Activated T-cell treated with anti-CD3 and anti-CD28 coated beads, Interleukin-2, amount 50 U/mL, for 4 hours (primary cell): ENCODE results near the gene RHBG. TPM values are rescaled to one million over a fixed set of nuclear protein-coding genes. Genes with fewer than 3 reads are reported as not detected.

Source experiments
- ATAC-seq, 2 donors: fragments of 200-7000 bp; cut with Tn5 transposase; one replicate each; pipeline ENCODE4 v1.10.0; 2021
- DNase-seq: peaks from one replicate; pipeline ENCODE4 v3.0.0-alpha.2; 2020
- H3K27me3 Mint-ChIP-seq: one replicate; pipeline ENCODE4 v1.8.0; 2021; ENCODE audit warnings: low read depth, mixed read lengths
- H3K36me3 Mint-ChIP-seq: one replicate; pipeline ENCODE4 v1.8.0; 2022; ENCODE audit warnings: mixed read lengths; ENCODE audit not compliant: insufficient read depth
- H3K4me1 Mint-ChIP-seq: one replicate; pipeline ENCODE4 v1.8.0; 2021; ENCODE audit warnings: low read depth, mixed read lengths
- H3K4me3 Mint-ChIP-seq: one replicate; pipeline ENCODE4 v1.8.0; 2021; ENCODE audit warnings: mild to moderate bottlenecking, moderate library complexity, mixed read lengths
- H3K9me3 Mint-ChIP-seq: one replicate; pipeline ENCODE4 v1.8.0; 2021; ENCODE audit warnings: mixed read lengths
- total RNA-seq, 3 donors: library from RNA; stranded (reverse); gene quantifications; one replicate each; pipeline ENCODE4 v1.2.1, GENCODE V29; 2021

RHBG gene
- total RNA-seq, 3 donors from 2014 or later = not detected

DNA sequence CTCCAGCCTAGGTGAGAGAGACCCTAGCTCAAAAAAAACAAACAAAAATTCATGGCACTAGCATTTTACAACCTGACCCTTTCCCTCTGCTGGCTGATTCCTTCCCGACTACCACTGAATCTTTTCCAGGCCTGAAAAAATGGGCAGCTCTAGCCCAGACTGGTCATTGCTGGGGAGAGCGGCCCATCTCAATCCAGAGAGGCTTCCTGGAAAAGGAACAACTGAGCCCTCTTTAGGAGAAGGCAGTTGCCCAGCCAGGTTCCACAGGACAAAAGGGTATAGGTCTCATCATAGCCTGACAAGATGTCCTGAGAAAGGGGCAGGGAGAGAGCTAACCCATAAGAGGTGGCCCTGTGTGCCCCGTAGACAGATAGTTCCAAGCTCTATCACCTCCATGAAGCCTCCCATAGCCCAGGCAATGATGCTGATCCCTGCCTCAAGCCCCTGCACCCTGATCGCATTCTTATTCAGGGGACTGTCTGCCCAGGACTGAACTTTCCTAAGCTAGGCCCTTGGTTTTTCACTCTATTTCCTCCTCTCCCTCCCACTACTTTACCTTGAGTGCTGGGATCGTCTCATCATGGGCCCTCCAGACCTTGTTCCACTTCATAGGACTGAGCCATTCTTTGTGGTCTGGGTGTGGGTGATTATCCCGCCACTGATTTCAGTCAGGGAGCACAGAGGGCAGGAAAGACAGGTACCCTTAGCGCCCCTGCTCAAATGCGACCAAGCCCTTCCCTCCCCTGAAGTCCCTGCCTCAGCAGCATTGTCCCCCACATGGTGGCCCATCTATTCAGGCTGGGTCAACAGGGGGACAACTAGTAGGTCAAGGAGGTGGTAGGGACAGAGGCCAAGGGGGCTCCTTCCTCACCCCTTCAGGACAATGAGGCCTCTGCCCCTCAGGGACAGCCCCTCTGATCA is 18.2 kb downstream of the RHBG start:
- Mint-ChIP-seq H3K4me3 (no peak overlapping the region), H3K4me1 (peaks cover 6% of the 10 kb centered on the region), H3K27me3 (peaks cover 42% of the 10 kb centered on the region), H3K36me3 (no peaks in the 10 kb centered on the region), H3K9me3 (no peaks in the 10 kb centered on the region)
- no peak for ATAC-seq
- no peak for DNase-seq

DNA sequence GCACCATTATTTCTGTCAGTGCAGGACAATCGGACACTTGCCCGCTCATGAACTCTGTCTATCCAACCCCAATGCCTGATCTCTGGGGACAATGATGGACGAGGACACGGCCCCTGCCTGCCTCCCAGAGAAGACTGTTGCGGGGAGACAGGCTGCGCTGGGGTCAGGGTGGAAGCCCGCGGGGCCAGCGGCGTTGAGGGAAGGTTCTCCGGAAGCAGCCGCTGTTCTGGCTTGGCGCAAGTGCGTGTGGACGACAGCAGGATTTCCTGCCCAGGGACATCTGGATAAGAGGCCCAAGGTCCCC is 18.8 kb downstream of the RHBG start:
- no peaks in the 10 kb centered on the region for H3K9me3 Mint-ChIP-seq
- H3K36me3 Mint-ChIP-seq = no peaks in the 10 kb centered on the region
- H3K27me3 Mint-ChIP-seq = peaks cover 42% of the 10 kb centered on the region
- H3K4me1 Mint-ChIP-seq = peaks cover 6% of the 10 kb centered on the region
- ATAC-seq (no peak), DNase-seq (no peak)
- no peak overlapping the region for H3K4me3 Mint-ChIP-seq

DNA sequence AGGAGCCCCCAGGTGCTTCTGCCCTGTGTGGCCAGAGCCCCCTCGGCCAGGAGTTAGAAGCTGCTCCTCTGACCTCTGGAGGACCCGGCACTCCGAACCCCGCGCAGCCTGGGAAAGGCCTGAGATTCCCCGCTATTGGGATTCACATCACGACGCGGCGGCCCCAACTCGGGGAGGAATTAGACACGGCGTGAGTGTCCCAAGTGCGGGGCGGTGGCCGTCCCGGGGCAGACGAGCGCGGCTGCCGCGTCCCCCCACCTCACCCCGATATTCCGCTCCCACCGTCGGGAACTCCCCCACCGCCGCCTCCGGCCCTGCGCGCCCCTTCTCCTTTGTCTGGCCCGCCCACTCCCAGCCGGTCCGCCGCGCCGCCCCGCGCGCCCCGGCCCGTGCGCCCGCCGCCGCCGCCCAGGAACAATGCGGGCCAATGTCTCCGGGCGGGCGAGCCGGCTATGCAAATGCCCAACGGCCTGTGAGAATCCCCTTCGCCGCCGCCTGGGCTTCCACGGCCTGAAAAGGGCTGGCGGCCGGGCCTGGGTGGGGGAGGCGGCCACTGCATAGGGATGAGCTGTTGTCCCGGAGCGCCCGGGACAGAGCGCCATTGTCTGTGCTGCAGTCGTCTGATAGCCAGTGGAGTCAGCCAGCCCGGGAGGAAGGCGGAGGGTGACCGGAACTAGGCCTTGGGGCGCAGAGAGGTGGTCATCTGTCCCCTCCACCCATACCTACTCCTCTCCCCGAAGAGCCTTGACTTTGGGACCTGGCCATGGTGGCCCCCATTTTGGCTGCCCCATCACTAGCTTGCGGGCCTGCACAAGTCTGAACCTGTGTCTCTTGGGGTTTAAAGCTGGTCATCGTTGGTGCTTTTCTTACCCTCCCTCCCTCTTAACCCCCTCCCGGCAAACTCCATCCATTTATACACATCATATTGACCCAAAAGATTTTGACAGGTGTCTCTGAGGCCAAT is 19.4 kb downstream of the RHBG start:
- DNase-seq = no peak

DNA sequence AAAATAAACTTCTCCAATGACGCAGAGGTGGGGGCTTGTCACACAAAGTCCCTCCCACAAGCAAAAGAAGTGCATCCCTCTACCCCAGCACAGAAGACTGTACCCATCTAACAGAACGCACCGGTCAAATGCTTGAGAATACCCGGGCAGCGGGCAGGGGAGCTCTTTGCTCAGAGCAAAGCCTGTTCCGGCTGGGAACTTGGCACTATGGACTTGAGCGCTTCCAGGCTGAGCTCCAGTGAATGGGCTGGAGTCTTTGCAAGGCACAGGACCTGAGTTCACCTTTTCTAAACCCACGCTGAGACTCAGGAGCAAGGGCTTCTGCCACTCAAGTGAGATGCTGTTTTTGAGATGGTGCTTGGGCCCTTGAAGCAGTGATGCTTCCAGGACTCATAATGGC is 20.3 kb downstream of the RHBG start:
- ATAC-seq = no peak

More for the DNA sequence above, 19.4 kb downstream of the RHBG start:
- Mint-ChIP-seq H3K27me3 (peaks cover 42% of the 10 kb centered on the region), H3K9me3 (no peaks in the 10 kb centered on the region), H3K36me3 (no peaks in the 10 kb centered on the region), H3K4me3 (no peak overlapping the region), H3K4me1 (peaks cover 6% of the 10 kb centered on the region)
- ATAC-seq = no peak

GRCh38 chr1:156390469-156391365 is 21.7 kb downstream of the RHBG start:
- ATAC-seq = no peak
- H3K4me1 Mint-ChIP-seq = peaks cover 3% of the 10 kb centered on the region
- H3K27me3 Mint-ChIP-seq = peaks cover 45% of the 10 kb centered on the region
- DNase-seq = no peak
- H3K36me3 Mint-ChIP-seq = no peaks in the 10 kb centered on the region
- no peak overlapping the region for H3K4me3 Mint-ChIP-seq
- H3K9me3 Mint-ChIP-seq = no peaks in the 10 kb centered on the region

More for the DNA sequence above, 20.3 kb downstream of the RHBG start:
- peaks cover 6% of the 10 kb centered on the region for H3K4me1 Mint-ChIP-seq
- peaks cover 42% of the 10 kb centered on the region for H3K27me3 Mint-ChIP-seq
- H3K9me3 Mint-ChIP-seq = no peaks in the 10 kb centered on the region
- no peaks in the 10 kb centered on the region for H3K36me3 Mint-ChIP-seq
- H3K4me3 Mint-ChIP-seq = no peak overlapping the region
- DNase-seq = no peak

DNA sequence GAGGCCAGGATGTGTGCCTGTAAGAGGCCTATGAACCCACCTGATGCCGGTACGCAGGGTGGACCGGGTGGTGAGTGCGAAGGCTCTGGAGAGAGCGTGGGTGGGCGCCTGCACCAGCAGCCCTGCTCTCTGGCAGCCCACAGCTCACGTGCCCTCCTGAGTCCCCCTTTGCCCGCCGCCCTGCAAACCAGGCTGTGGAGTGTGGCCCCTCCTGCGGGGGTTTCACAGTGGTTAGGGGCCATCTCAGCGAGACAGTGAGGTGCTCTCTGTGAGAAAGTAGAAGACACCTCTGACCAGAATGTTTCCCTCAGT is 22.3 kb downstream of the RHBG start:
- Mint-ChIP-seq H3K4me1 (no peaks in the 10 kb centered on the region), H3K36me3 (no peaks in the 10 kb centered on the region), H3K27me3 (peaks cover 43% of the 10 kb centered on the region), H3K9me3 (no peaks in the 10 kb centered on the region), H3K4me3 (no peak overlapping the region)
- ATAC-seq = no peak
- no peak for DNase-seq

DNA sequence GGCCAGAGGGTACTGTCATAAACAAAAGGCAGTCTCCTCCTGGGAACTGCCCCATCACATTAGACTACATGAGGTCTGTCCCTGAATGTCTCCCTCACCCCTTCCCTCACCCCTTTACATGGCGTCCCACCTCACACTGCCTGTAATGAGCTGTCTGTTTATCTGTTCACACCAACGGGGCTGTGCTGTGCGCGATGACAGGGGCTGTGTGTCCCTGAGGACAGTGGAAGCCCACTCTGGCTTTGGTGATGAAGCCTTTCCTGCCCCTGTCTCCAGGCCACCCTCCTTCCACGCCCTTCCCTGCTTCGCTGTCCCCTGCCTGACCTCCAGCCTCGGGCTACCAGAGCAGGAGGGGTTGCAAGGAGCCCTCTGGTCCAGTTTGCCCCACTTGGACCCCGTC is 22.7 kb downstream of the RHBG start:
- no peaks in the 10 kb centered on the region for H3K9me3 Mint-ChIP-seq
- ATAC-seq (no peak), DNase-seq (no peak)
- no peaks in the 10 kb centered on the region for H3K36me3 Mint-ChIP-seq
- H3K4me1 Mint-ChIP-seq = no peaks in the 10 kb centered on the region
- peaks cover 43% of the 10 kb centered on the region for H3K27me3 Mint-ChIP-seq
- no peak overlapping the region for H3K4me3 Mint-ChIP-seq

GRCh38 chr1:156392452-156392853 is 23.4 kb downstream of the RHBG start:
- peaks cover 37% of the 10 kb centered on the region for H3K27me3 Mint-ChIP-seq
- no peak overlapping the region for H3K4me3 Mint-ChIP-seq
- H3K36me3 Mint-ChIP-seq = no peaks in the 10 kb centered on the region
- ATAC-seq = no peak
- DNase-seq = no peak
- no peaks in the 10 kb centered on the region for H3K9me3 Mint-ChIP-seq
- H3K4me1 Mint-ChIP-seq = no peaks in the 10 kb centered on the region

DNA sequence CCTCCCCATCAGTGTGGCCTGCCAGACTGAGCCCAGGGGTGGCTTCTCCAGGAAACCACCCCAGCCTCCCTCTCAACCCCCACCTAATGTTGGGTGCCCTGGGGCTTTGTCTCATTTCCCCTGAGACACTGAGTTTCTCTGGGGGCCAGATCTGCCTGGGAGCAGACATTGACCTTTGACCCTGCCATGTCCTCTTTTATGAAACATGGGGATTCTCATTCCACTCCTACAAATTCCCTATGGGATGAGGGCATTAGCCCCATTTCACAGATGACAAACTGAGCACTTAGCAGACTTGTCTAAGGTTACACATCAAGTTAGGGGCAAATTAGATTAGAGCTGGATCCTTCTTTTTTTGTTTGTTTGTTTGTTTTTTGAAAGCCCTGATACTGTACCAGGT is 24.1 kb downstream of the RHBG start:
- DNase-seq (no peak), ATAC-seq (no peak)
- no peaks in the 10 kb centered on the region for H3K36me3 Mint-ChIP-seq
- peaks cover 30% of the 10 kb centered on the region for H3K27me3 Mint-ChIP-seq
- no peak overlapping the region for H3K4me3 Mint-ChIP-seq
- no peaks in the 10 kb centered on the region for H3K9me3 Mint-ChIP-seq
- no peaks in the 10 kb centered on the region for H3K4me1 Mint-ChIP-seq

DNA sequence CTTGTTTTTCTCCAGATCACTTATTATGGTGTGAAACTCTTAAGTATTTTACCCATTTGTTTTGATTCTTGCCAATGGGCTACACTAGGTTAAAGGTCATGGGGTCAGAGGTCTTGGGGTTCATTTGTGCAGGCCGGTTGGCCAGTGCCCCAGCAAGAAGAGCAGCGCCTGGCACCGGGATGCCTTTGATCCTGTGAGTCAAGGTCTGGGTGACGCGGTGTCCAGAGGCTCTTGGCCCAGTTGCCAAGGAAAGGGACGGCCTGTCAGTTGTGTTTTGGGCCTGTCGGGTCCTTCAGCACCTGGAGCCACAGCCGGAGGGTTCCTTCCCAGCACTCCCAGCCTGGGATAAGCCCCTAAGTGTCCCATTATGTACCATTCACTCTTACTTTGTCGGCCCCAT is 25.1 kb downstream of the RHBG start:
- H3K36me3 Mint-ChIP-seq = no peaks in the 10 kb centered on the region
- DNase-seq = no peak
- no peak overlapping the region for H3K4me3 Mint-ChIP-seq
- ATAC-seq = no peak
- no peaks in the 10 kb centered on the region for H3K9me3 Mint-ChIP-seq
- H3K4me1 Mint-ChIP-seq = no peaks in the 10 kb centered on the region
- H3K27me3 Mint-ChIP-seq = peaks cover 25% of the 10 kb centered on the region

DNA sequence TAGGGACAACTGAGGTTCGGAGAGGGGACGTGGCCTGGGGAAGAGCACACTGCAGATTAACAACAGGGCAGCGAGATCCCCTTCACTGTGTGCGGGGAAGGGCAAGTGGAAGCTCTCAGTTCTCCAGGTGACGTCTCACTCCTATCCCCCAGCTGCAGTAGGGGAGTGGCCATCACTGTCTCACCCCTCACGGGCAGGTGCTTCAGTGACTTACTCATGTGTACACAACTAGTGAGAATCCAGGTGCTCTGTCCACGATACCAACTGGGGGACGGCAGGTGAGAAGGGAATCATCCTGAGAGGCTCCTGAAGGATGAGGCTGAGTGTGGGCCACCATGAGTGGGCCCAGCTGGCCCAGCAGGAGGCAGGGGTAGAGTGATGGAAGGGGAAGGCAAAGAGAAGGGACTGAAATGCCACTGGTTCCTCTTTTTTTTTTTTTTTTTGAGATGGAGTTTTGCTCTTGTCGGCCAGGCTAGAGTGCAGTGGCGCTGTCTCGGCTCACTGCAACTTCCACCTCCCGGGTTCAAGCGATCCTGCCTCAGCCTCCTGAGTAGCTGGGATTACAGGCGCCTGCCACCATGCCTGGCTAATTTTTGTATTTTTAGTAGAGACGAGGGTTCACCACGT is 25.9 kb downstream of the RHBG start:
- Mint-ChIP-seq H3K27me3 (peaks cover 18% of the 10 kb centered on the region), H3K4me1 (no peaks in the 10 kb centered on the region), H3K36me3 (no peaks in the 10 kb centered on the region), H3K9me3 (no peaks in the 10 kb centered on the region), H3K4me3 (no peak overlapping the region)
- DNase-seq (no peak), ATAC-seq (no peak)

DNA sequence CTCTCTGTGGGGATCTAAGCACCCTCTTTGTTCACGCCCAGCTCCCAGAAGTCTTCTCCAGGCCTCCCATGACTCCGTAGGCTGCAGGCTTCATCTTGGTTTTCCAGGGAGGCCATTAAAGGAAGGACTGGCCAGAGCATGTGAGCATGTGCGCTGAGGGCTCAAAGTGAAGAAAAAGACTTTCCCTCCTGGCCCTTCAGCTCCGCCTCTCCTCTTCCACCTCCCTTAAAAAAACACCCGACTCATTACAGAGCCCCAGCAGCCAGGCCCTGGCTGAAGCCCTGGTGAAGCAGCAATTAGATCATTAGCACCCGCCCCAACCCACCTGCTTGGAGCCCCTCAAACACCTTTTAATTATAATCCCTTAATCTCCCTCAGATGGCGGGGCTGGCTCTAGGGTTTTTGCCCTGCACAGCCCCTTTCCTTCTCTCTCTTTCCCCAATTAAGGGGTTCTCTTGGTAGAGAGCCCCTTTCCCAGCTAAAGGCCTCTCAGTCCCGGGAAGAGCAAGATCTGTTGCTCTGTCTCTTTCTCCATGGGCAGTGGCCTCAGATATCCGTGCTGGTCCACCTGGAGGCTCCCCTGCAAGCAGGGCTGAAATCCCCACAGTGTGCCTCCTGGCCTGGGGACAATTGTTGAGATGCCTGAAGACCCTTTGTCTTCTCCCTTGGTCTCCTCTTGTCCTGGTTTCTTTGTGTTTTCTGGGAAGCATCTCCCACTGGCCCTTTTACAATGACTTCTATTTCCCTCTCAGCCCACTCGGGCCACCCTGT is 30.5 kb downstream of the RHBG start:
- Mint-ChIP-seq H3K4me1 (no peaks in the 10 kb centered on the region), H3K9me3 (no peaks in the 10 kb centered on the region), H3K36me3 (no peaks in the 10 kb centered on the region), H3K27me3 (peaks cover 16% of the 10 kb centered on the region), H3K4me3 (no peak overlapping the region)
- DNase-seq (no peak), ATAC-seq (no peak)

DNA sequence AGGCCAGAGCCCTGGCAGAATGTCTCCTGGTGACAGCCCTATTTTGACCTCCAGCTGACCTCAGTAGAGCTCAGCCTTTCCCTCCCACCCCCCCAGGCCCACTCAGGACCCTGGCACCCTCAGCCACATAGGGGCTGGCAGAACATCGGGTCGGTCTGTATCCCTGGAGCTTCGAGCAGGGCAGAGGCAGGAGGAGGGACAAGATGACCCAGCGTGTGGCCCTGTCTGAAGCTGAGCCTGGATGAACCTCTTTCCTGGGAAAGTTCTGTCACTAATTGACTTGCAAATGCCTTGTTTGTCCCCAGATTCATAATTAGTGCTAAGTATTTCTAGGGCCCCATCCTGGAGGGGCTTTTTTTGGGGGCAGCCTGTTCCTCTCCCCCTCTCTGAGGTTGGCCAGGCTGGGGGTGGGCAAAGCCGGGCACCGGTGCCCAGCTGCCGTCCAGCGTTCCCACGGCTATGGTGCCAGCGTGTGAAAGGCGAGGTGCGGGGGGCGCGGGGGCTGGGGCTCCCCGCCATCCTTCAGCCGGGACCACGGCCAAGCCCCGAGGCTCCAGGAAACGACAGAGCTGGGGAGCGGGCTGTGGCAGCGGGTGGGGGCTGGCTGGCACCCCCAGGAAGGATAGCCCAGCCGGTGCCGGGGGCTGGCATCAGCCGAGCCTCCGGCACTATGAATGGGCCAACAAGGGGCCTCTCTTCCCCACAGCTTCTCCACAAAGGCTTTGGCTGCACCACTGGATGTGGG is 31.4 kb downstream of the RHBG start:
- Mint-ChIP-seq H3K4me1 (no peaks in the 10 kb centered on the region), H3K4me3 (no peak overlapping the region), H3K9me3 (no peaks in the 10 kb centered on the region), H3K27me3 (peaks cover 17% of the 10 kb centered on the region), H3K36me3 (no peaks in the 10 kb centered on the region)
- DNase-seq = no peak
- no peak for ATAC-seq
